ENCODE results near the gene DPP6.

The DPP6 gene

GRCh38 chr7:154844955-154845354 lies 792.8 kb downstream of the DPP6 start:
- DNase-seq, result no peak

DNA sequence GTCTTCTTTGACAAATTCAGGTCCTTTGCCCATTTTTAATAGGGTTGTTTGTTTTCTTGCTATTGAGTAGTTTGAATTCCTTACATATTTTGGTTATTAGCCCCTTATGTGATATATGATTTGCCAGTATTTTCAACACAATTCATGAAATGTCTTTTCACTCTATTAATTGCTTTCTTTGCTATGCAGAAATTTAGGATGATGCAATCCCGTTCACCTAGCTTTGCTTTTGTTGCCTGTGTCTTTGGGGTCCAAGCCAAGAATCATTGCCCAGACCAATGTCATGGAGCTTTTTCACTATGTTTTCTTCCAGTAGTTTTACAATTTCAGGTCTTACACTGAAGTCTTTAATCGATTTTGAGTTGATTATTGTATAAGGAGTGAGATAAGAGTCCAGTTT lies 796.3 kb downstream of the DPP6 start:
- no peak for DNase-seq

DNA sequence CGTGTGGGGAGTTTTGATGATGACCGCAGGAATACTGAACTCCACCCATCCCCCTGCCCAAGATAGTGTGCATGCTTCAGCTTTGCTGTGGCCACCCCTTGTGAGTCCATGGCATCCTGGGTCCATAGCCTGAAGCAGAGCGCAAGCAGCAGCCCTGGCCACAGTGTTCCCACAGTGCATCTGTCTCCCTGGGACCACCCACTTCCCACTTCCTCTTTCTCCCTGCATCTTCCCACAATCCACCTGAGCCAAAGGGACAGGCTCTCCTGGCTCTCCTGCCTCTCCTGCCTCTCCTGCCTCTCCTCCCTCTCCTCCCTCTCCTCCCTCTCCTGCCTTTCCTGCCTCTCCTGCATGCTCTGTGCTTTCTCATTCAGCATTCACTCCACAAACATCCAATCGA lies 800.0 kb downstream of the DPP6 start:
- no peak for DNase-seq

- no peak for DNase-seq
These were observed 801.0 kb downstream of the DPP6 start for GRCh38 chr7:154853063-154853726.

DNA sequence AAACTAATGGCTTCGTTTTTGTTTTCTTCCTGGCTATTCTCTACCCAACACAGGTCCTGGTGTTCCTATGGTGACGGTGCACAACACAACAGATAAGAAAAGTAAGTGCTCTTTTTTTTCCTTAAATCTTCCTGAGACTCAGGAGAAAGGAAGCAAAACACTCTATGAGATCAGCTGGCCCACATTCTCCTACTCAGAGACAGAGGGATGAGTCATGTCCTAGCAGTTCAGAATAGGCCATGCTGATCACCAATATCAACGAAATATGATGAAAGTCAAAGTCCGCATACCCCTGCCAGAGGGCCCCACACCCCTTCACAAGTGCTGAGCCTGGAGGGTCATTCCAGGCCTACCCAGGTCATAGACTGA lies 801.5 kb downstream of the DPP6 start:
- DNase-seq, result no peak

DNA sequence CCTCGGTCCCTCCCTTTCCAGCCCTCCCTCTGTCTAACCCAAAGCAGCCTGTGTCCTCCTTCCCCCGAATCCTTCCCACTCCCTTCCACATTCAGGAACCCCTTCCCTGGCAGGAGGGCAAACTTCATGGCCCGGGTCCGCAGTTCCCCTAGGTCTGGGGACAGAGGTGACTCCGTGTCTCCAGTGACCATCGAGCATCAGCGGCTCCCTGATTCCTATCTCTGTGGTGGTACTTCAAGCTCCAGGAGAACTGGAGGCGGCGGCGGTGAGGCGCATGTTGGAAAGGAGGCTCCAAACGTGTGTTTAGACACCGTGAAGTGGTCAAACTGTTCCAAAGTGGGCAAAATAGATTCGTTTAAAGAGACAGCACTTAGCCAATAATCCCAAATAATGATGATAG lies 802.6 kb downstream of the DPP6 start:
- DNase-seq, result no peak

GRCh38 chr7:154855366-154855765 lies 803.2 kb downstream of the DPP6 start:
- no peak for DNase-seq

GRCh38 chr7:154856733-154857132 lies 804.5 kb downstream of the DPP6 start:
- peak; percentile 10 for DNase-seq

- DNase-seq, result peak; percentile 5
These were observed 805.0 kb downstream of the DPP6 start for GRCh38 chr7:154857240-154857639.

GRCh38 chr7:154857728-154858681 lies 805.8 kb downstream of the DPP6 start:
- peak; percentile 14 for DNase-seq

DNA sequence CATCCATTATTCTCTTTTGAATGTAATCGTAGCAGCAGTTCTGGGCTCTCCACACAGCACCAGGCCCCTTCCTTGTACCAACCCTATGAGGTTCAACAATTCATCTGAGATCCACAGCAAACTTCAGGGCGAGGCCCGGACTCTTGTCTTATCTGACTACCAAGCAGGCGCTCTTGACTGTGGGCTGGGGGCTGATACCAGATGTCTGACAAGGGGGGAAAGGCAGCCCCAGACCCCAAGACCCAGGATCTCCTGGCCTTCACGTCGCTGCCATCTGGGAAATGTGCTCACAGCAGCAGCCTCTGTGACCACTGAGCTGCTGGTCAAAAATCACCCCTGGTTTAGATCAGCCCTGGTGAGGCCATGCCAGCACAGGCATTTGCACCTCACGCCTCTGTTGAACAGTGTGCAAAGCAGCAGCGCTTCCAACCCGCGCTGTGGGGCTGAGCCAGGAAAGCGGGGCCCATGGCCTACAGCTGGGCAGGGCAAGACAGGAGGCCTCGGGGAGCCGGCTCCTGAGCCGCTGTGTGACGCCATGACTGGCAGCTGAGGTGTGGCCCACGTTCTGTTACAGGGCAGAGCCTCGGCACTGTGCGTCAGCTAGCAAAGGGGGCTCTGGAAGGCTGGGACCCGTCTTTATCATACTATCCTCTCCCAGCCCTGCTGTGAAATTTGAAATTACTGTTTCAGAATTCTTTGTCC lies 806.8 kb downstream of the DPP6 start:
- no peak for DNase-seq

GRCh38 chr7:154859747-154860620 lies 807.8 kb downstream of the DPP6 start:
- no peak for DNase-seq

- DNase-seq, result no peak
These were observed 808.6 kb downstream of the DPP6 start for GRCh38 chr7:154860621-154861375.

DNA sequence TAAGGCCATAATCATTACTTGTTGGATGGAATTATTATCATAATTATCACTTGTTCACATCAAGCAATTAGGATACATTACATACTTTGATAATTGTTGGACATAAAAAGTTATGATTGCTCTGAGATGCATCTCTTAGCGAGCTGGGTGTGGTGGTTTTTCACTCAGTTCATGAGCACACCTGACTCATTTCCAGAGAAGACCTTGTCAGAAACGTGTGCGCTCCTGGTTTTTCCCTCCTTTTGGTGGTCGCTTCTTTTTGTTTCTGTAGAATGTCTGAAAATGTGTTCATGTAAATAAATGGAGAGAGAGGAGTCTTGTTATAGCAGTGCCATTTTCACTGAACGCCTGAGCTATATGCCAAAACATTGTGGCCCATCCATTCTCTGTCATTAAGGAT lies 809.4 kb downstream of the DPP6 start:
- no peak for DNase-seq

DNA sequence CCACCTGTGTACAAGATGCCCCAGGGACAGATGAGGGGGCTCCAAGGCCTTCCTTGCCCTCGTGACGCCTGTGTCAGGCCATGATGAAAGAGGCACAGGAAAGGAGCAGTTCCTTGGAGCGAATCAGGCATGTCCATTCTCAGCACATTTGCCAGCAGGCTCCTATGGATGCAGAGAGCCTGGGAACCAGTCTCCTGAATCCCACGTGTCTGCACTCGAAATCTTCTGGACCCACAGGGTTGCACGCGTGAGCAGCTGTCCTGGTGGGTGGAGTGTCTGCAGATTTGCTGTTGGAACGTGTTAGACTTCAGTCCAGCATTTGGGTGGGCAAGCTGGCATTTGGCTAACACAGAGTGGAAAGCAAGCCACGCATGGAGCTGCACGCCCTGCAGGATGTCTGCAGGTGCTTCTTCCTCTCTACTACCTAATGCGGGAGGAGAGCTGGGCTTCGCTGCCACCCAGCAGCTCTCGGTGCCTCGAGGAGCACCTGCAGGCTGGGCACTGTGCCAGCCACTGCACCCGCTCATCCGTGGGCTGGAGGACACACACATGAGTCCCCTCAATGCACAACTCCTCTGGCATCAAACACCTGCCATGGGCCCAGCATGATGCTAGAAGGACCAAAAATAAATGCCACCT lies 810.1 kb downstream of the DPP6 start:
- peak; percentile 12 for DNase-seq

GRCh38 chr7:154863766-154864522 lies 811.7 kb downstream of the DPP6 start:
- DNase-seq, result no peak

DNA sequence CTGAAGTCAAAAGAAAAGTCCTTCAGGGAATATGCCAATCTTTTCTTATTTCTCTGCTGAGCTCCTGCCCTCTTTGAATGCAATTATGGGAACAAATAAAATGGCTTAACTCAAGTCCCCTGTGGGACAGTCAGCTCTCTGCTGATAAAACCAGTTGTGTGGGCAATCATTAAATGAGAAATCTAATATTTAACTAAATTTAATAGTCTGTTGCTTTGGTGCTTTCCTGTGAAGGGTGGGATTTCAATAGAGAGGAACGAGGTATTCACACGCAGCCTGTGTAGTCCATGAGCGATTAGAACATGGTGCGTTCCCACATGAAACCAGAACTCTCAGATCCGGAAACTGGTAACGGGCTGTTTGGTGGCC lies 812.3 kb downstream of the DPP6 start:
- DNase-seq, result no peak

DNA sequence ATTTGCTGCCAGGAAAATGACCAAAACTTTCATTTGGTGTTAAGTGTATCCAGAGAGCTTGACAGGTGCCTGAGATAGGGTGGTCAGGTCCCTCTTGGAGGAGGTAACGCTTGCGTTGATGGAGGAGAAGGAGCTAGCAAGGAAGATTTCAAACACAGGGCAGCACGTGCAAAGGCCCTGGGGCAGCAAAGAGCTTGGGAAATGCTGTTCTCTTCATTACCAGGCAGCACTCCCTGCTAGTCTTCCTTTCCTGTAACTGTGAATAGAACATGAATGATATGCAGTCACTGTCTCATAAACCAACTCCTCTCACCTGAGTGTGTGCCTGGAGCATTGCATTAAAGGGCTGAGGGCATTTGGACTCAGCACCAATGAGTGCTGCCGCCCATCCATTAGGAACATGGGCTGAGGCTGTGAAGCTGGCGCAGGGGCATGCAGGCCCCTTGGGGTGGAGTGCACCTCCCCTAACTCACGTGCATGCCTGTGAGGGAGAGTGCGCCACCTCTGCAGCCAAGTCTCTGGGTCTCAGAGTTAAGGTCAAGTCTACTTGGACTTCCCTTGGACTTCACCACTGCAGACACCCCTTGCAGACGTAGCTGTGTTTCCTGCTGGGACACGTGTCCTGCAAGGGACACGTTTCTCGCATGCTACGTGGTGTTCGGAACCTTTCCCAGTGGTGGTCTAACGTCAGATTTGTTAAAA lies 813.9 kb downstream of the DPP6 start:
- DNase-seq, result no peak

GRCh38 chr7:154867068-154867467 lies 814.9 kb downstream of the DPP6 start:
- DNase-seq, result no peak

DNA sequence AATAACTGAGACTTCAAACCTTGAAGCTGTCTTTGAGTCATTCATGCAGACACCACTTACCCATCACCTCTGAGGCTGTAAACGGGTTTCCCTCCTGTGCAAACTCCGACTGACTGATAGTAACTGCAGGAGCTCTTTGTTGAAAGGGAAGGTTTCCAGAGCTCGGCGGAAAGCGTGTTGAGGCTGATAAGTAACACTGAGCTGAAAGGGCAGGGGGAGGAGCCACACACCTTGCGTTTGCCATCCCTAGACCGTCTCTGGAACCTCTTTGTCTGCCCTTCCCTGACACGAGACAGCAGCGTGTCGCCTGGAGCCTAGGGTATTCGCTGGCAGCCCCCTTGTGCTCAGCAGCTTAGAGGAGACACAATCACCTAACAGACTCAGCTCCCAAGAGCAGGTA lies 816.7 kb downstream of the DPP6 start:
- no peak for DNase-seq

All from DMS153 (cell line).